ENCODE results near the gene TMEM198. TPM values are rescaled to one million over a fixed set of nuclear protein-coding genes. Genes with fewer than 3 reads are reported as not detected.

The TMEM198 gene
- total RNA-seq, 6 experiments from 2014 or later: 2.3 to 2.8 (median 2.7) TPM

DNA sequence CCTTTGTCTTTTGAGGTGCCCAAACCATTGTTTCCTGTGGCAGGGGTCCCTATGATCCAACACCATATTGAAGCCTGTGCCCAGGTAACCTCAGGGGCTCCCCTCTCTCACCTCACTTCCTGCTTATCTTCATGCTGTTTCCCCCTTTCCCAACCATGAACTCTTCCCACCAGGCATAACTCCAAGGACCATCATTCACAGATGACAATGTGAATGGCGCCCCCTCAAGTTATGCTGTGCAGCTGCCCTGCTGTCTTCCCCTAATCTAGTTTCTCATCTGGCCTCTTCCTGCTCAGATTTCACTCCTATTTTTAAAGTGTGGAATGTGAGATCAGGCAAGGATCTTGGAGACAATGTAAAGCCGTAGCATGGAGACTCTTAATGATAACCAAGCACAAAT lies 43.7 kb upstream of the TMEM198 start:
- no peaks in the 10 kb centered on the region; the same call in 1 of the 2 replicates for H3K36me3 Mint-ChIP-seq (ENCODE audit: low read depth)
- H3K27ac Mint-ChIP-seq: peak overlapping the region; percentile 88
- TF ChIP-seq, protein P1, sequence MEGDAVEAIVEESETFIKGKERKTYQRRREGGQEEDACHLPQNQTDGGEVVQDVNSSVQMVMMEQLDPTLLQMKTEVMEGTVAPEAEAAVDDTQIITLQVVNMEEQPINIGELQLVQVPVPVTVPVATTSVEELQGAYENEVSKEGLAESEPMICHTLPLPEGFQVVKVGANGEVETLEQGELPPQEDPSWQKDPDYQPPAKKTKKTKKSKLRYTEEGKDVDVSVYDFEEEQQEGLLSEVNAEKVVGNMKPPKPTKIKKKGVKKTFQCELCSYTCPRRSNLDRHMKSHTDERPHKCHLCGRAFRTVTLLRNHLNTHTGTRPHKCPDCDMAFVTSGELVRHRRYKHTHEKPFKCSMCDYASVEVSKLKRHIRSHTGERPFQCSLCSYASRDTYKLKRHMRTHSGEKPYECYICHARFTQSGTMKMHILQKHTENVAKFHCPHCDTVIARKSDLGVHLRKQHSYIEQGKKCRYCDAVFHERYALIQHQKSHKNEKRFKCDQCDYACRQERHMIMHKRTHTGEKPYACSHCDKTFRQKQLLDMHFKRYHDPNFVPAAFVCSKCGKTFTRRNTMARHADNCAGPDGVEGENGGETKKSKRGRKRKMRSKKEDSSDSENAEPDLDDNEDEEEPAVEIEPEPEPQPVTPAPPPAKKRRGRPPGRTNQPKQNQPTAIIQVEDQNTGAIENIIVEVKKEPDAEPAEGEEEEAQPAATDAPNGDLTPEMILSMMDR (IDR thresholded peaks at IDR 0.05): peak; percentile 73
- H3K4me3 Mint-ChIP-seq: peak overlapping the region; percentile 91
- DNase-seq: peak; percentile 44
- H3K4me1 Mint-ChIP-seq (ENCODE audit: low read depth): peaks cover 38% of the 10 kb centered on the region
- no peaks in the 10 kb centered on the region for H3K9me3 Mint-ChIP-seq
- peaks cover 2% of the 10 kb centered on the region; the same call in 1 of the 2 replicates for H3K27me3 Mint-ChIP-seq (ENCODE audit: insufficient read depth)

DNA sequence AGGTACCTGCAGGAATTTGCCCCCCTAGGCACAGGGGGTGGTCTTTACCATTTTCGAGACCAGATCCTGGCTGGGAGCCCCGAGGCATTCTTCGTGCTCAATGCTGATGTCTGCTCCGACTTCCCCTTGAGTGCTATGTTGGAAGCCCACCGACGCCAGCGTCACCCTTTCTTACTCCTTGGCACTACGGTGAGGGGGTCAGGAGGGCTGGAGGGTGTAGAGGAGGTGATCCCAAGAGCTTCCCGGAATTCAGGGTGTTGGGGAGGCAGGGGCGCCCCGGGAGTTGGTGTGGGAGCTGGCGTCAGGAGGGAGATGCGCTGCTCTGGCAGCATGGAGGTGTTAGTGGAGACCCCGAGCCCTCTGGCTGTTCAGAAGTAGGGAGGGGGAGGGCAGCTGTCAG lies 42.0 kb upstream of the TMEM198 start:
- H3K27ac Mint-ChIP-seq: no peak overlapping the region
- H3K9me3 Mint-ChIP-seq: no peaks in the 10 kb centered on the region
- H3K36me3 Mint-ChIP-seq (ENCODE audit: low read depth): no peaks in the 10 kb centered on the region; the same call in 1 of the 2 replicates
- H3K4me1 Mint-ChIP-seq (ENCODE audit: low read depth): peaks cover 31% of the 10 kb centered on the region
- no peak for DNase-seq
- H3K27me3 Mint-ChIP-seq (ENCODE audit: insufficient read depth): peaks cover 2% of the 10 kb centered on the region; the same call in 1 of the 2 replicates
- H3K4me3 Mint-ChIP-seq: no peak overlapping the region
- TF ChIP-seq, protein P1 (IDR thresholded peaks at IDR 0.05): no peak

DNA sequence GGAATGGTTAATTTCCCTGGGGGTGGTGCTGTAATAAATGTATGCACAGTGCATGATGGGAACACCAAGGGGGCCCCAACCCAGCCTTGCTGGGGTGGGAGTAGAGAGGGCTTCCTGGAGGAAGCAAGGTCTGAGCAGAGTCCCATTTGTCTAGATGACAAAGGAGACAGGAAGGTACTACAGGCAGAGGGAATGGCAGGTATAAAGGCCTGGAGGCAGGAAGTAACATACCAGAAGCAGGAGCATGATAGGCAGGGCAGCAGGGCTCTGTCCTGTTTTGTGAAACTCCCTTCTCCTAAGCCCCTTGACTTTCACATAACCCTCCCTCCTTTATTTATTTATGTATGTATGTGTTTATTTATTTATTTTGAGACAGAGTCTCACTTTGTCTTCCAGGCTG lies 41.2 kb upstream of the TMEM198 start:
- Mint-ChIP-seq H3K27me3 (ENCODE audit: insufficient read depth) (peaks cover 2% of the 10 kb centered on the region; the same call in 1 of the 2 replicates), H3K9me3 (no peaks in the 10 kb centered on the region), H3K4me3 (no peak overlapping the region), H3K36me3 (ENCODE audit: low read depth) (no peaks in the 10 kb centered on the region; the same call in 1 of the 2 replicates), H3K4me1 (ENCODE audit: low read depth) (peaks cover 28% of the 10 kb centered on the region), H3K27ac (no peak overlapping the region)
- no peak for DNase-seq
- TF ChIP-seq, protein P1 (IDR thresholded peaks at IDR 0.05): no peak

DNA sequence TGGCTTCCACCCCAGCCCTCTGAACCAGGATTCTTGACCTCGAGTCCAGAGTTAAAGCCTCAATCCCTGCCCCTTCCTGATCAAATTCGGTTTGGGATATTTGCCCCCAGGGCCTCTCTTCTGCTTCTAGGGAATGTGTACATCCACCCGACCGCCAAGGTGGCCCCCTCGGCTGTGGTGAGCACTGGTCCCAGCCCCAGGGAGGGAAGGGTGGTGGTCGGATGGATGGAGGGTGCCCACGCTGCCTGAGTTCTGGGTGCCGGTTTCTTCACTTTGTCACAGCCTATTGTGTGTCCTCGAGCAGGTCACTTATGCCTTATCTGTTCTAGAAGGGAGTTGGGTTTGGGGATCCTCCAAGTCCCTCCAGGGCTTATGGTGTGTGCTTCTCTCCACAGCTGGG lies 38.2 kb upstream of the TMEM198 start:
- no peak overlapping the region for H3K4me3 Mint-ChIP-seq
- H3K36me3 Mint-ChIP-seq (ENCODE audit: low read depth): no peaks in the 10 kb centered on the region; the same call in 1 of the 2 replicates
- no peak for DNase-seq
- TF ChIP-seq, protein P1 (IDR thresholded peaks at IDR 0.05): no peak
- H3K4me1 Mint-ChIP-seq (ENCODE audit: low read depth): peaks cover 22% of the 10 kb centered on the region
- no peaks in the 10 kb centered on the region for H3K9me3 Mint-ChIP-seq
- H3K27ac Mint-ChIP-seq: no peak overlapping the region
- H3K27me3 Mint-ChIP-seq (ENCODE audit: insufficient read depth): peaks cover 8% of the 10 kb centered on the region

DNA sequence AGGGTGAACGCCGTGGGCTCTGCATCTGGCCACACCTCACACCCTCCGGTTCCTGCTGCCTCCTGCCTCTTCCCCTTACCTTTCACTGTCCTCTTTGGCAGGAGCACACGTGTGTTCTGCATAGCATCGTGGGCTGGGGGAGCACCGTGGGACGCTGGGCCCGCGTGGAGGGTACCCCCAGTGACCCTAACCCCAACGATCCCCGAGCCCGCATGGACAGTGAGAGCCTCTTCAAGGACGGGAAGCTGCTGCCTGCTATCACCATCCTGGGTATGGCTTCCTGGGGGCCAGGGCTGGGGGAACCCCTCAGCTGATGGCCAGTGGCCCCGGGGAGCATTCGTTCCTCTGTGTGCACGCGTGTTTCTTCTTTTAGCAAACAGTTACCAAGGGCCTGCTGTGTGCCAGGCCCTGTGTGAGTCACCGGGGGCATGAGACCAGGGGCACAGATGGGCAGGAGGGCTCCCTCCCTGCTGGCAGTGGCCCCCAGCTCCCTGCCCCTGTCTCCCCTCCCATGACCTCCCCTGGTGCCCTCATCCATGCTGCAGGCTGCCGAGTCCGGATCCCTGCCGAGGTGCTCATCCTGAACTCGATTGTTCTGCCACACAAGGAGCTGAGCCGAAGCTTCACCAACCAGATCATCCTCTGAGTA lies 37.6 kb upstream of the TMEM198 start:
- TF ChIP-seq, protein P1 (IDR thresholded peaks at IDR 0.05): no peak
- Mint-ChIP-seq H3K27ac (no peak overlapping the region), H3K36me3 (ENCODE audit: low read depth) (no peaks in the 10 kb centered on the region; the same call in 1 of the 2 replicates)

More for the DNA sequence above, 37.6 kb upstream of the TMEM198 start:
- Mint-ChIP-seq H3K4me3 (no peak overlapping the region), H3K27me3 (ENCODE audit: insufficient read depth) (peaks cover 8% of the 10 kb centered on the region), H3K9me3 (no peaks in the 10 kb centered on the region), H3K4me1 (ENCODE audit: low read depth) (peaks cover 18% of the 10 kb centered on the region)
- no peak for DNase-seq

Measured in HFFc6 (cell line).